GM12878 (cell line): ENCODE results near the gene DRD3.

Experiments
- FOS ChIP-seq: IDR thresholded peaks from 3 replicates; pipeline ENCODE4 v1.6.1; 2011; ENCODE audit warnings: borderline replicate concordance; ENCODE audit not compliant: insufficient read length; ENCODE audit errors: extremely low read depth
- JUNB ChIP-seq: IDR thresholded peaks from 2 replicates; pipeline ENCODE4 v1.6.1; 2016; ENCODE audit warnings: antibody characterized with exemption, mild to moderate bottlenecking
- JUND ChIP-seq: IDR thresholded peaks from 2 replicates; pipeline ENCODE4 v1.6.1; 2012; ENCODE audit warnings: low read depth, mild to moderate bottlenecking, low read length, improper control_type of control experiment, moderate library complexity
- NFYA ChIP-seq: IDR thresholded peaks from 2 replicates; pipeline ENCODE4 v1.6.1; 2011; ENCODE audit warnings: low read depth, mild to moderate bottlenecking, low read length, improper control_type of control experiment, borderline replicate concordance
- NR2C1 ChIP-seq: fragments of 450-650 bp; IDR thresholded peaks from 2 replicates; pipeline ENCODE4 v1.6.1; 2017; ENCODE audit warnings: antibody characterized with exemption, mild to moderate bottlenecking, moderate library complexity
- RAD21 ChIP-seq: IDR thresholded peaks from 2 replicates; pipeline ENCODE4 v1.6.1; 2011; ENCODE audit warnings: mild to moderate bottlenecking, low read depth, low read length, moderate library complexity; ENCODE audit not compliant: insufficient read depth
- SIN3A ChIP-seq: IDR thresholded peaks from 2 replicates; pipeline ENCODE4 v1.6.1; 2012; ENCODE audit warnings: low read depth, low read length, improper control_type of control experiment
- TAF1 ChIP-seq: IDR thresholded peaks from 2 replicates; pipeline ENCODE4 v1.6.1; 2011; ENCODE audit warnings: mild to moderate bottlenecking, low read depth, low read length, borderline replicate concordance
- YY1 ChIP-seq: IDR thresholded peaks from 2 replicates; pipeline ENCODE4 v1.6.1; 2011; ENCODE audit warnings: low read depth, mild to moderate bottlenecking, low read length
- ZNF384 ChIP-seq: IDR thresholded peaks from 2 replicates; pipeline ENCODE4 v1.6.1; 2012; ENCODE audit warnings: low read depth, mild to moderate bottlenecking, low read length, improper control_type of control experiment, borderline replicate concordance
- TF ChIP-seq, protein P1 (sequence below): IDR thresholded peaks from 2 replicates; pipeline ENCODE4 v1.6.1; 2011; ENCODE audit warnings: low read depth, mild to moderate bottlenecking, low read length, moderate library complexity, borderline replicate concordance; ENCODE audit errors: extremely low read depth
- TF ChIP-seq, protein P2 (sequence below): IDR thresholded peaks from 2 replicates; pipeline ENCODE4 v1.6.1; 2012; ENCODE audit warnings: low read length, inconsistent platforms
- TF ChIP-seq, protein P3 (sequence below): IDR thresholded peaks from 2 replicates; pipeline ENCODE4 v1.6.1; 2012; ENCODE audit warnings: mild to moderate bottlenecking, low read depth, low read length

DNA sequence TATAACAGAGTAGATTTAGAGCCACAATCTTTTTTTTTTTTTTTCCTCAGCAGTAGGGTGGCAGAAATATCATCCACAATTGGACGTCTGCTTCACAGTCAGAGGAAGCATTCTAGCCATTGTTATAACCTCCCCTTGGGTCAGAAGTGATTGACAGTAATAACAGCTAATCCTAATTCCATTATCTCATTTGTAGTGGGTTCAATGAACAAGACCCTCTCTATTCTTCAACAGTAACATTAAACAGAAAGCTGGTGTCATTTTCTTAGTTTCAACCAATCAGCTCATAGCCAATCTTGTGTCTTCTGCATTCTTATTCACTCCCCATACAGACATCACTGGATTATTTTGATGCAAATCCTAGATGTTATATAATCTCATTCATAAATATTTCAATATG is 77.8 kb downstream of the DRD3 start:
- TF ChIP-seq SIN3A (no peak), RAD21 (no peak), YY1 (no peak), NR2C1 (no peak), ZNF384 (no peak), FOS (no peak), NFYA (no peak), TAF1 (no peak), JUND (no peak), JUNB (no peak)
- TF ChIP-seq, protein P1, sequence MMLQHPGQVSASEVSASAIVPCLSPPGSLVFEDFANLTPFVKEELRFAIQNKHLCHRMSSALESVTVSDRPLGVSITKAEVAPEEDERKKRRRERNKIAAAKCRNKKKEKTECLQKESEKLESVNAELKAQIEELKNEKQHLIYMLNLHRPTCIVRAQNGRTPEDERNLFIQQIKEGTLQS: no peak
- TF ChIP-seq, protein P2, sequence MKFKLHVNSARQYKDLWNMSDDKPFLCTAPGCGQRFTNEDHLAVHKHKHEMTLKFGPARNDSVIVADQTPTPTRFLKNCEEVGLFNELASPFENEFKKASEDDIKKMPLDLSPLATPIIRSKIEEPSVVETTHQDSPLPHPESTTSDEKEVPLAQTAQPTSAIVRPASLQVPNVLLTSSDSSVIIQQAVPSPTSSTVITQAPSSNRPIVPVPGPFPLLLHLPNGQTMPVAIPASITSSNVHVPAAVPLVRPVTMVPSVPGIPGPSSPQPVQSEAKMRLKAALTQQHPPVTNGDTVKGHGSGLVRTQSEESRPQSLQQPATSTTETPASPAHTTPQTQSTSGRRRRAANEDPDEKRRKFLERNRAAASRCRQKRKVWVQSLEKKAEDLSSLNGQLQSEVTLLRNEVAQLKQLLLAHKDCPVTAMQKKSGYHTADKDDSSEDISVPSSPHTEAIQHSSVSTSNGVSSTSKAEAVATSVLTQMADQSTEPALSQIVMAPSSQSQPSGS: no peak
- TF ChIP-seq, protein P3, sequence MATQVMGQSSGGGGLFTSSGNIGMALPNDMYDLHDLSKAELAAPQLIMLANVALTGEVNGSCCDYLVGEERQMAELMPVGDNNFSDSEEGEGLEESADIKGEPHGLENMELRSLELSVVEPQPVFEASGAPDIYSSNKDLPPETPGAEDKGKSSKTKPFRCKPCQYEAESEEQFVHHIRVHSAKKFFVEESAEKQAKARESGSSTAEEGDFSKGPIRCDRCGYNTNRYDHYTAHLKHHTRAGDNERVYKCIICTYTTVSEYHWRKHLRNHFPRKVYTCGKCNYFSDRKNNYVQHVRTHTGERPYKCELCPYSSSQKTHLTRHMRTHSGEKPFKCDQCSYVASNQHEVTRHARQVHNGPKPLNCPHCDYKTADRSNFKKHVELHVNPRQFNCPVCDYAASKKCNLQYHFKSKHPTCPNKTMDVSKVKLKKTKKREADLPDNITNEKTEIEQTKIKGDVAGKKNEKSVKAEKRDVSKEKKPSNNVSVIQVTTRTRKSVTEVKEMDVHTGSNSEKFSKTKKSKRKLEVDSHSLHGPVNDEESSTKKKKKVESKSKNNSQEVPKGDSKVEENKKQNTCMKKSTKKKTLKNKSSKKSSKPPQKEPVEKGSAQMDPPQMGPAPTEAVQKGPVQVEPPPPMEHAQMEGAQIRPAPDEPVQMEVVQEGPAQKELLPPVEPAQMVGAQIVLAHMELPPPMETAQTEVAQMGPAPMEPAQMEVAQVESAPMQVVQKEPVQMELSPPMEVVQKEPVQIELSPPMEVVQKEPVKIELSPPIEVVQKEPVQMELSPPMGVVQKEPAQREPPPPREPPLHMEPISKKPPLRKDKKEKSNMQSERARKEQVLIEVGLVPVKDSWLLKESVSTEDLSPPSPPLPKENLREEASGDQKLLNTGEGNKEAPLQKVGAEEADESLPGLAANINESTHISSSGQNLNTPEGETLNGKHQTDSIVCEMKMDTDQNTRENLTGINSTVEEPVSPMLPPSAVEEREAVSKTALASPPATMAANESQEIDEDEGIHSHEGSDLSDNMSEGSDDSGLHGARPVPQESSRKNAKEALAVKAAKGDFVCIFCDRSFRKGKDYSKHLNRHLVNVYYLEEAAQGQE: no peak
